ENCODE results near the gene PPP4R4. TPM values are rescaled to one million over a fixed set of nuclear protein-coding genes. Genes with fewer than 3 reads are reported as not detected.
"Not testable (repeated sequence)": the region's sequence is repeated elsewhere in the genome, so short reads cannot be mapped to it uniquely, and the experiment has no call there.

PPP4R4 gene
- total RNA-seq, 1 donor from 2014 or later, result not detected

DNA sequence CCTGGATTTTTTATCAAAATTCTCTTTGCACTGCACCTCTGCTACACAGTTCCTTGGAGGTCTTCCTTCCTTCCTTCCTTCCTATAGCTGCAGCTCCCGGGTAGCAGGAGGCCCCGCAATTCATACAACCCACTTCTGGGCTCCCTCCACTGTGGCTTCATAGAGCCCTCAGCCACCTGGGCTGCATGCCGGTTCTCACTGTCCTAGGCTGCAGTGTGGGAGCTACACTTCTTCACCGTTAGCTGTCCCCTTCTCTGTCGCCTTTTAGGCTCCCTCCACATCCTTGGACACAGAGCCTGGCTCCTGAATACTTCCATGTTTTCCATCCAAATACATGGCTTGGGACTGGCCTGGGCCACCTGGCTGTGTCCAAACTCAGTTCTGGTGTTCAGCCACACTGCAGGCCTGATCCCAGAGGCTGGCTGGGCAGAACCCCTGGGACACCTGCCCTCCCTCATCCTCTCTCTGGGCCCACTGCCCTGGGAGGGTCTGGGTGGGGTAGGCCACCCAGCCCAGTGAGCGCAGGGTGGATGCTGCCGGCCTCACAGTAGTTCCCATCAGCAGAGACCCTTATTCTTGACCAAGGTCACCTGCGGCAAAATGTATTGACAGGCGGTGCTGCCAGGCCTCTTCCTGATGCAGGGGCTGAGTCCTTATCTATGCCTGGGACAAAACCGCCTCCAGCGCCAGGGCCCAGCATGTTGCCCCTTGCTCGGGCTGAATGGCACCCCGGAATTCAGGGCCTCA is 117.2 kb downstream of the PPP4R4 start:
- ATAC-seq (ENCODE audit: poor library complexity) (no peak), DNase-seq (no peak)
- intact Hi-C loops (cut with DNase I), result no loop called here

DNA sequence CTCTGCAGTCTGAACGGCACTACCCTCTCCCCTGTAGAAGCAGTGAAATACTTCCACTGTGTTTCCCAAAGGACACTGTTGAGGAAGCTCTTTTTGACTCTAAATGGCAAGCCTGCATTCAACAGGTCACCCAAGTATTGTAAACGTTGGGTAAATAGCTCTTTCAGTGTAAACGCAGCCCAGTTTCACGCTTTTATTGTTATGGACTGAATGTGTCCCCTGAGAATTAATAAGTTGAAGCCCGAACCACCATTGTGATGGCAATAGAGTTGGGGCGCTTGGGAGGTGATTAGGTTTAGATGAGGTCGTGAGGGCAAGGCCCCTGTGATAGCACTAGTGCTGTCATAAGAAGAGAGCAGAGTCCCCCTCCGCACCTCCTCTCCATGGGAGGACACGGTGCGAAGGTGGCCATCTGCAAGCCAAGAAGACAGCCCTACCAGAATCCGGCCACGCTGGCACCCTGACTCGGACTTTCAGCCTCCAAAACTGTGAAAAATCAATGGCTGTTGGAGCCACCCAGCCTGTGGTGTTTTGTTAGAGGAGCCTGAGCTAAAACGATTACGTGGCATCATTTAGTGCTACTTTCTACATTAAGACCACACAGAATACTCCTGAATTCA is 117.9 kb downstream of the PPP4R4 start:
- ATAC-seq (ENCODE audit: poor library complexity), result no peak
- intact Hi-C loops (cut with DNase I), result no loop called here
- DNase-seq, result no peak

DNA sequence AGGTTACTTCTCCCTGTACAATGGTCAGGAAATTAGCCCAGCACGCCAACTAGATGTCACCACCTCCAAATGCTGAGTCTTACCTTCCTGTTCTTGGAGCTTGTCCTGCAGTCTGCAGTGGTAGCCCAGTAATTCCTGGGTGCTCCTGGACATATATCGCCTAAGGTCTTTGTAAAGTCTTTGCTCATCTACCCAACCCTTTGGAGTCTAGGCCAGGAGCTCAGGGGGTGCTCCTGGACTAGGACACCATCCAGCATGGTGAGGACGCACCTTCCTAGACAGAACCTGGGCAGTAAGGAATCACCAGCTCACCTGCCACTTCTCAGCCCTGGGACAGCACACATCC is 118.4 kb downstream of the PPP4R4 start:
- DNase-seq, result no peak
- intact Hi-C loops (cut with DNase I), result no loop called here
- ATAC-seq (ENCODE audit: poor library complexity), result no peak

DNA sequence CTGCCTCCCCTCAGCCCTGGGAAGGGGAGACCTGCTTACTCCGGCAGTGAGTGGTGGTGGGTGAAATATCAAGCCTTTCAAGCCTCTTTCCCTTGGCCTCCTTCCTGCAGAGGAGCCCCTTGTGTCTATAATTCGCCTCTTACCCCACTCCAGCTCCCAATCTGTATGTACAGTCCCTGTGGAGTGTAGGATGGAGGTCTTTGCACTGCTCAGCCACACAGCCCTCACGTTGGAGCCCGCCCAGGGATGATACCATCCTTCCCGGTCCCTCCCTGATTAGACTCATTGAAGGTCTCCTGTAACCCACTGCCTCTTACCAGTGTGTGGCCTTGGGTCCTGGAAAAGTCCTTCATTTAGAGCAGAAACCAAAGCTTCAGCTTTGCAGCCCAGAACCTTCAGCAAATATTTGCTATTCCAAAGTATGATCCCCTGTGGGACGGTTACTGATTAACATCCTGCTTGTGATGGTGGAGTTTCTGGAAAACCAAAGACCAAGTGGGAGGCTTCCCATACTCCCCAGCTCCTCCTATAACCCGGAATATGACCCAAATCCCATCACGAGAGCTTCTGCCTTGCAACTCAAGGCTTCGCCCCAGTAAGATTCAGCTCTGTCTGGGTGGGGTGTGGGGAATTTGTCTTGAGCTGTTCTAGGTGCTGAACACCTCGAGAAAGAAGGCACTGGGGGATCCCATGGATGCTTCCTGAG is 118.9 kb downstream of the PPP4R4 start, which contains the start of gene SERPINA10:
SERPINA10 (minus strand) TSS at position 397 of the 706 bp plus-strand sequence. CDS start 2,675 bp downstream, outside the sequence.
- DNase-seq (no peak), ATAC-seq (ENCODE audit: poor library complexity) (no peak)
- intact Hi-C loops (cut with DNase I), result no loop called here

DNA sequence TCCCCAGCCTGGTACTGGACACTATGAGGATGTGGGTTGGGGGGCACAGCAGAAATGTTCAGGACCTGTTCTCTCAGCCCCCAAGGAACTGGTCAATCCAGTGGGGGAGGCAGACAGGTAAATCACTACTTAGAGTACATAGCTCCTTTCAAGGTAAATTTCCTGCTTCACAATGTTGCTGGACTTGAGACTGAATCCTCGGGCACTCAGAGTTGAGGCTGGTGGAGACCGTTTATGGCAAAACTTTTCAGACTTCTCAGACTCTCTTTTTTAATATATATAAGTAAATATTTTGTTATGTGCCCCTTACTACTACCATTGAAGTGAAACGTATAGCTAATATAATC is 119.4 kb downstream of the PPP4R4 start:
- intact Hi-C loops (cut with DNase I), result no loop called here

DNA sequence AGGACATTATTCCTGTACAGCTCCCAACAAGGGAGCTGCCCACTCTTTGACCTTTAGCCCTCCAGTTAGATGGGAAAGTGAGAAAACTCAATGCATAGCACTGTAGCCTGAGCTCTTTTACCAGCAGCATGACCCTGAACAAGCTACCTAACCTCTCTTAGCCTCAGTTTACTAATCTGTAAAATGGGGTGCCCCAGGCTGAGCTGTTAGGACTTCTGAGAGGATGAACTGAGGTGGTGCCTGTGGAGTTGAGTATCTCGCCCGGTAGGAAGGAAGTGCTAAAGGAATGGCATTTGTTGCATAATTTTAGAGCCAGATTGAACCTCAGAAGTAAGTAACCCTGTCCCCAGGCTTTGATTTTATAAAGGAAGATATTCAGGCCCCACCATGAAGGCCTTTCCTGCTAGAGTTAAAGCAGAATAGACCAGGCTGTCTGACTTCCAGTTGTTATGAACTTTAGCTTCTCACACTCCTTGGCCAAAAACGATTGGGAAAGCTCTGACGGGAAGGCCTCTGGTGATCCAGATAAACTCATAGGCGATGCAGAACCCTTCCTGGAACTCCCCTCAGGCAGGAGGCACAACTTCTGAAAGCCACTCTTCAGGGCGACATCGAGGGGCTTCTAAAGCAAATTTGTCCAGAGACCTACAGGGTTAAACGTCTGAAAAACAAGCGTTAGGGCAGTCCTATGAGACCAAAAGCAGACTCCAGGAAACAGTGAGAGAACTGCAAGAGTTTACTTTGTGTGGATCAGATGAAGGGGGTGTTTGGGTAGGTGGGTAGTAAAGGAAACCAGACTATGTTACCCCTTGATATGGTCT is 121.4 kb downstream of the PPP4R4 start:
- intact Hi-C loops (cut with DNase I), result no loop called here
- DNase-seq, result no peak
- ATAC-seq (ENCODE audit: poor library complexity), result no peak

More for the DNA sequence above, 119.4 kb downstream of the PPP4R4 start:
- ATAC-seq (ENCODE audit: poor library complexity) (no peak), DNase-seq (no peak)

DNA sequence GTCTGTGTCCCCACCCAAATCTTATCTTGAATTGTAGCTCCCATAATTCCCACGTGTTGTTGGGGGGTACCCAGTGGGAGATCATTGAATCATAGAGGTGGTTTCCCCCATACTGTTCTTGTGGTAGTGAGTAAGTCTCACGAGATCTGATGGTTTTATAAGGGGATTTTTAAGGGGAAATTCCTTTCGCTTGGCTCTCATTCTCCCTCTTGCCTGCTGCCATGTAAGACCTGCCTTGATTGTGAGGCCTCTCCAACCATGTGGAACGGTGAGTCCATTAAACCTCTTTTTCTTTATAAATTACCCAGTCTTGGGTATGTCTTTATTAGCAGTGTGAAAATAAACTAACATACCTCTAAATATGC is 122.0 kb downstream of the PPP4R4 start:
- ATAC-seq (ENCODE audit: poor library complexity); intact Hi-C loops (cut with DNase I); DNase-seq: not testable (repeated sequence)

DNA sequence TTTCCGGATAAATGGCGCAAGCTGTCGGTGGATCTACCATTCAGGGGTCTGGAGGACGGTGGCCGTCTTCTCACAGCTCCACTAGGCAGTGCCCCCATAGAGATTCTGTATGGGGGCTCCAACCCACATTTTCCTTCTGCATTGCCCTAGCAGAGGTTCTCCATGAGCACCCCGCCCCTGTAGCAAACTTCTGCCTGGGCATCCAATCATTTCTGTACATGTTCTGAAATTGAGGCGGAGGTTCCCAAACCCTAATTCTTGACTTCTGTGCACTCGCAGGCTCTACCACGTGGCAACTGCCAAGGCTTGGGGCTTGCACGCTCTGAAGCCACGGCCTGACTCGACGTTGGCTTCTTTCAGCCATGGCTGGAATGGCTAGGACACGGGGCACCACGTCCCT is 124.0 kb downstream of the PPP4R4 start:
- intact Hi-C loops (cut with DNase I), result no loop called here
- DNase-seq, result no peak
- no peak for ATAC-seq (ENCODE audit: poor library complexity)

DNA sequence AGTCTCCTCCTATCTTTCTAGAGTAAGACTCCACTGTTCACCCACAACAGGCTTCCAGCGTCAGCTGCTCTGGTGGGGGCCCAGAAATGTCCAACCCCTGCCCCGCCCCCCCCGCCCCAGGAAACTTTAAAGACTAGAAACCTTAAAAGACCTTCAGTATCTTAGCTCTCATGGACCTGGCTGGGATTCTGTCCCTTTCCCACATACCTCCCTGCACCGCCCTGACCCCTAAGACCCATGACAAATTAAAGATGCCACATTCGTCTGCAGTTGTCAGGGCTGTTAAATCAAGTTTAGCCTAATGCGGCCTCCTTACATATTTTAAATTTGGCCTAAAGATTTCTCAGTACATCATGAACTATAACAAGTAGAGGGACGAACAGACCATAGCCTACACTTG is 129.0 kb downstream of the PPP4R4 start:
- intact Hi-C loops (cut with DNase I), result no loop called here
- ATAC-seq (ENCODE audit: poor library complexity), result no peak
- no peak for DNase-seq

DNA sequence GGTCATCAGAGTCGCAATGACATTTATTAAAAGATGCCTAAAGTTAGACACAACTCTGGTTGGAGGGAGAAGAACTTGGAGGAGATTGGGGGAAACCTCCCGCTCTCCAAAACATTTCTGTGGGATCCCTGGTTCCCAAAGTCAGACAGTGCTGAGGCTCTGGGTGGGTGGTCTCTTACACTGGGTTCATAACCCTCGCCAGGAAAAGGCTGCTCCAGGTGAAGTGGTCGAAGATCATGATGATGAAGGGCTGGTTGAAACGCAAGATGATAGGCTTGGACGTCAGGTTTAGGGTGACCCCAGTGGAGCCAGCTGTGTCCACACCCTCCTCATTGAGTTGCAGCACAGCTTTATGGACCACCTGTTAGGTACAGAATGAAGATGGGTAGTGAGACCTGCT is 130.1 kb downstream of the PPP4R4 start:
- intact Hi-C loops (cut with DNase I), result no loop called here
- ATAC-seq (ENCODE audit: poor library complexity) (no peak), DNase-seq (no peak)

DNA sequence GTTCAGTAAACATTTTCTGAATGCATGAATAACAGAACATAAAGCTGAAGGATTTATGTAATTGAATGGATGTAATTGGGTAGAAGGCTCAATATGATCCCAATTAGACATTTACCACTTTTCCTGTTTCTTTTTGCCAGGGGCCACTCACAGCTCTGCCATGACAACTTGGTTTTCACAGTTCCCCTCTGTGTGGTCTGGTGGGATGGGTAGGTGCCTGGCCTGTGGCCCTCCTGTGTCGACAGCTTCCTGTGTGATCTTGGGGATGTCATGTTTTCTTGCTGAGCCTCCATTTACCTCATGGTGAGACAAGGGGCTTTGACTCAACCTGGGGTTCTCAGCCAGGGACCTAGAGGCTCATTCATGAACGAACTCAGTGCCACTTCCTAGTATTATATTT is 131.5 kb downstream of the PPP4R4 start:
- intact Hi-C loops (cut with DNase I), result no loop called here
- DNase-seq (no peak), ATAC-seq (ENCODE audit: poor library complexity) (no peak)

DNA sequence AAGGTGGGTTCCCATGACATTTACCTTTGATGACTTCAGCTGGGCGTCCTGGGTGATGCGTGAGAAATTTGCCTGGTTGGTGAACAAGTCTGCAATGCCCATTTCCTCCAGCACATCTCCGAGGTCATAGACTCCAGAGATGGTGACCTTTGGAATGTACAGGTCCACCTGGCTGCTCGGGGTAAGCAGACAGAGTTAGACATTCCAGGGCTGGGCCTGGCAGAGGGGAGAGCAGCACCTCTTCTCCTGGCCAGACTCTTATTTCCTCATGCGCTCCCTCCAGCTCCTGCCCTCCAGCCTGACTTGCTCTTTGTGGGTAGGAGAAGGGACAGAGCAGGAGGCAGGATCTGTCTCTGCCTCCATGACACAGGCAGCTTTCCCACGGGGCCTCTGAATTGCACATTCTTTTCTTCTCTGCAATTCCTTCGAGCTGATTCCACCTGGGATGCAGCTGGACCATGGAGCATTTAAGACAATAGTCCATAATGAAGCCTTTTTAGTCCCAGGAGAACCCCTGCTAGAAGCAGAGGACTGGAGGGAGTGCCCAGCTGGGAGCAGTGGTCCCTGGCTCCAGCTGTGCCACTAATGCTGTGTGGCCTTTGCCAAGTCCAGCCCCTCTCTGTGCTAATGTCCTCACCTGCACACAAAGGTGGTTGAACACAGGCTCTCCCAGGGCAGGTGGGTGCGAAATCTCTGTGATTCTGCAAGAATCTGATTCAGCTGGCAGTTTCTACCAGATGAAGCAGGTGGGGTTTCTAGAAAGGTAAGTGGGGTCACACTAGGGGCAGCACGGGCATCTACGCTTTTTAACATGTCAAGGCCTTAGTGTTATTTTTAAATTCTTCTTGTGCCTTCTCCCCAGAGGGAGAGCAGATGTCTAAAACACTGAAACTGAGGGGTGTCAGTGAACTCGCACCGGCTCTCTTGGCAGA is 132.2 kb downstream of the PPP4R4 start:
- no peak for ATAC-seq (ENCODE audit: poor library complexity)
- intact Hi-C loops (cut with DNase I), result no loop called here

DNA sequence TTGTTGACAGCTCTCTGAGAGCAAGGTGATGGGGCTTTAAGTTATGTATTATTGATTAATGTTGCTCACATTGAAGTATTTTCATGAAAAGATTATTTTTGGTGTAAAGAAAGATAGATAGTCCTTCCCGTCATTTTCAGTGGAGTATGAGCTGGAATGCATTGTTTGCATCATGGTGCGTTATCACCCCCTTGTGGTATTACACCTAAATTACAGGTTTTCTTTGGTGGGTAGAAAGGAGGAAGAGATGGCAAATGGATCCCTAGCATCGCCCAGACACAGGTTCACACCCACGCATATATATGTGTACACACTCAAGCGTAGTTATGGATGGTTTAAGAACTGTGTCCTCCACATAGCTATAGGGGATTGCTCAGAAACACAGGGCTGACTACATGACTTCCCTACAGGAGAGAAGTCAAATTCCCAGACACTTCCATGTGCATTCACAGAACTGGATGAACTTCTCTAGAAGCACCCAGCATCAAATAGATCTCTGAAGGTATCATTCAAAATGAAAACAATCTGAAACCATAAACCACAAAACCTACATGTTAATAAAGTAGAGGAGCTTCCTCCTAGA is 133.4 kb downstream of the PPP4R4 start:
- DNase-seq, result no peak
- ATAC-seq (ENCODE audit: poor library complexity), result no peak
- intact Hi-C loops (cut with DNase I), result no loop called here

More for the DNA sequence above, 132.2 kb downstream of the PPP4R4 start:
- no peak for DNase-seq

DNA sequence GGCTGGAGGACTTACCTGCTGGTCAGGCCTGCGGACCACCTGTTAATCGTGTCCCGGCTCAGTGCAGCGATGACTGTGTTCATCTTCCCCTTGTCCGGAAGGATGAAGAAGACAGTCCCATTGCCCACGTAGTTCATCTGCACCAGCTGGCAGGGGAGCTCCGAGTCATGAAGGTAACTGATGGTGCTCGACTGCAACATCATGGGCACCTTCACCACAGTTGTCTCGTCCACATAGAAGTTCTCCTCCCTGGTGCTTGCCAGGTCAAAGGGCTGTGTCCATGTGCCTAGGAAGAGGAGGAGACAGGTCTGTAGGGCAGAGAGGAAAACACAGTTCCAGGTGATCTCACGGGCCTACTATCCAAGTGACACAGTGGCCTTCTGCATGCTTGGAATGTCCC is 135.6 kb downstream of the PPP4R4 start:
- intact Hi-C loops (cut with DNase I), result no loop called here

DNA sequence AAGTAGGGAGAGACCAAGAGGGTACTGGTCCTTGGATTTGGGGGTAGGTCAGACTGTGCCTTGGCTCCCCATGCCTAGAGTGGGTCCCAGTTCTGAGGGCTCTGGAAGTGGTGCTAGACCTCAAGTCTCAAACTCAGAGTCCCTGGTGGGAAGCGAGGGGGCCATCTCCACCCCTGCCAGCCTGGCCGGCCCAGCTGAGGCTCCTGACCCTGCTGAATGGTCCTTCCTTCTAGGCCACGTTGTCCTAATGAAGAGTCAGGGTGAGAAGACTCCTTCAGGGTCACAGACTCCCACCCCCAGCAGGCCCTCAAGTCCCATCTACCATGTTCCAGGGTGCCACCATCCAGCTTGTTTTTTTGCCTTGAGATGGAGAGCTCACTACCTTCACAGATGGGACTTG is 136.1 kb downstream of the PPP4R4 start:
- ATAC-seq (ENCODE audit: poor library complexity) (no peak), DNase-seq (no peak)
- intact Hi-C loops (cut with DNase I), result no loop called here

More for the DNA sequence above, 135.6 kb downstream of the PPP4R4 start:
- ATAC-seq (ENCODE audit: poor library complexity), result no peak
- no peak for DNase-seq

DNA sequence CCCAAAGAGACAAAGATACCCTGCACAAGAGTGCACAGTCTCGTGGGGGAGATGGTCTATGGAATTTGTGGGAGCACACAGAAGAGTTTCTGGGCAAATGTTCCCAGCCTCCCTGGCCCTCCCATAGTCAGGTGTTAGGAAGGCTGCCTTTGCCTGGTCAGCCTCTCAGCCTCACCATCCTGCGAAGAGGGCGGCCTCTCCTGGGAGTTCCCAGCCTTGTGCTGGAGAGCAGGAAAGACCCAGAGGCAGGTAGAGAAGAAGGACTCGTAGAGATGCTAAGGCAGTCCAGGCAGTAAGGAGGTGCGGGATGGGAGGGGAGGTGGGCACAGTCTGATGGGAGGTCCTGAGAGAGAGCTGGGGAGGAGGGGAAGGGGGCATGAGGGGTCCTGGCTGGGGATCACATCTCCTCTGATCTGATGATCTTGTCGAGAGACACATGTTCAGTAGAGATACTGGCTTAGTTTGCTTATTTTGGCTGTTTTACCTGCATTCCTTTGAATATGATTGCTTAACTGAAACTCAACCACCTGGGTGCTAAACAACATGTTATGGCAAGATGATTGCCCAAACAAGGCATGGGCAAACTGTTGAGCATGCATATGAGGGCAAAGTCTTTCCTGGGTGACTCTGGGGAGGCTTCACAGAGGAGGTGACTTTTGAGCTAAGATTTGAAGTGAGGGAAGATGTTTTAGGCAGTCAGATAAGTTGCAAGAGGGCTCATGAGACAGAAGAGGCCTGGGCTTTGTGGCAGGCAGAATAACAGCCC is 138.5 kb downstream of the PPP4R4 start:
- ATAC-seq (ENCODE audit: poor library complexity), result no peak
- intact Hi-C loops (cut with DNase I), result no loop called here
- no peak for DNase-seq

DNA sequence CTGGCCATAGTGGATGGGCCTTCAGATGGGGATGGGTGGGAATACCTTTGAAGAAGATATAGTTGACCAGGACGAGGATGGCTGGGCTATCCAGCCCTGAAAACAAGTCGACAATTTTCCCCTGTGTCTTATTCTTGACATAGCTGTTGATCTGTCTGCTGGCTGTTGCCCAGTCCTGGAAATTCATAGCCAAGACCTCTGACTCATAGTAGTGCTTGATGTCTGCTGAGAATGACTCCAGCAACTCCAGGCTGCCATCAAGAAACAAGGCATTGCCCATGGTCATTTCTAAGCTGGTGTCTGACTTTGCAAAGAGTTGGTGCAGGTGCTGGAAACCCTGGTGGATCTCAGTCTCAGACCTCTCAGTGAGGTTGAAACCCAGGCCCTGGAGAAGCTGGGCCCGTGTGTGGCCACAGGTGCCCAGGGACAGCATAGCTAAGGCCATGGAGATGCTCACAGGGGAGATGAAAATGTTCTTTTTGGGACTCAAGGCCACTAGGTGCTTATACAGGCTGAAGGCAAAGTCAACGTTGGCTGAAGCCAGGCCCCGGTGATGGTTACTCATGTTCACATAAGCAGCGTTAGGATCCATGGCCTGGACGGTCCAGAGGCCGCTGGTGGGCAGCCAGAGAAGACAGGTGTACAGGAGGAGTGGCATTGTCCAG is 140.0 kb downstream of the PPP4R4 start:
- intact Hi-C loops (cut with DNase I), result no loop called here
- DNase-seq (no peak), ATAC-seq (ENCODE audit: poor library complexity) (no peak)

Data from Right ventricle myocardium superior (tissue), 1 donor.